GM23338 (cell line): Measurements from ENCODE around the gene TMEFF1. TPM values are rescaled to one million over a fixed set of nuclear protein-coding genes. Genes with fewer than 3 reads are reported as not detected.

Experiments
- ATAC-seq: fragments of 200-7000 bp; cut with Tn5 transposase; 3 replicates; pipeline ENCODE4 v1.9.1; 2020
- DNase-seq: peaks from one replicate; pipeline ENCODE4 v3.0.0-alpha.2; 2015; ENCODE audit warnings: low spot score
- H2AFZ ChIP-seq: fragments of 200-600 bp; sonication (generic); 2 replicates; pipeline ENCODE4 v1.8.0; 2016; ENCODE audit warnings: antibody characterized with exemption, mild to moderate bottlenecking, moderate library complexity
- H3F3A ChIP-seq: fragments of 200-600 bp; sonication (generic); replicated peaks from 2 replicates; pipeline ENCODE4 v1.8.0; 2017; ENCODE audit warnings: antibody characterized with exemption, mixed run types, low read depth
- H3K27ac ChIP-seq: fragments of 200-600 bp; sonication (generic); 2 replicates; pipeline ENCODE4 v1.6.1; 2016; ENCODE audit warnings: low read depth
- H3K27me3 ChIP-seq: fragments of 200-600 bp; sonication (generic); 2 replicates; pipeline ENCODE4 v1.8.0; 2016; ENCODE audit warnings: mild to moderate bottlenecking, mixed run types, moderate library complexity; ENCODE audit not compliant: insufficient read depth
- H3K36me3 ChIP-seq: fragments of 200-600 bp; sonication (generic); 2 replicates; pipeline ENCODE4 v1.8.0; 2016; ENCODE audit warnings: mild to moderate bottlenecking; ENCODE audit not compliant: insufficient read depth
- H3K4me1 ChIP-seq: fragments of 200-600 bp; sonication (generic); 2 replicates; pipeline ENCODE4 v1.8.0; 2016; ENCODE audit warnings: mild to moderate bottlenecking, moderate library complexity; ENCODE audit not compliant: insufficient read depth
- H3K4me2 ChIP-seq: fragments of 200-600 bp; sonication (generic); 2 replicates; pipeline ENCODE4 v1.7.1; 2017; ENCODE audit warnings: mixed run types
- H3K4me3 ChIP-seq: fragments of 200-600 bp; sonication (generic); 2 replicates; pipeline ENCODE4 v1.6.1; 2016; ENCODE audit warnings: mixed run types
- H3K79me2 ChIP-seq: fragments of 200-600 bp; sonication (generic); replicated peaks from 2 replicates; pipeline ENCODE4 v1.8.0; 2017; ENCODE audit warnings: mild to moderate bottlenecking; ENCODE audit not compliant: insufficient read depth
- H3K9me2 ChIP-seq: fragments of 200-600 bp; sonication (generic); 2 replicates; pipeline ENCODE4 v1.8.0; 2017; ENCODE audit not compliant: insufficient read depth
- H4K20me1 ChIP-seq: fragments of 200-600 bp; sonication (generic); replicated peaks from 2 replicates; pipeline ENCODE4 v1.8.0; 2017; ENCODE audit warnings: mild to moderate bottlenecking; ENCODE audit not compliant: insufficient read depth
- H3K27ac Mint-ChIP-seq: 2 replicates; pipeline ENCODE4 v1.8.0; 2020; ENCODE audit warnings: inconsistent platforms, mild to moderate bottlenecking, moderate library complexity, mixed read lengths
- H3K27me3 Mint-ChIP-seq: 3 replicates; pipeline ENCODE4 v1.8.0; 2022; ENCODE audit warnings: low read depth, mild to moderate bottlenecking, moderate library complexity, mixed read lengths, inconsistent platforms; ENCODE audit not compliant: insufficient read depth, poor library complexity
- H3K36me3 Mint-ChIP-seq: 3 replicates; pipeline ENCODE4 v1.8.0; 2021; ENCODE audit warnings: low read depth, mild to moderate bottlenecking, inconsistent platforms, moderate library complexity, mixed read lengths
- H3K4me1 Mint-ChIP-seq: 3 replicates; pipeline ENCODE4 v1.8.0; 2020; ENCODE audit warnings: mild to moderate bottlenecking, inconsistent platforms, mixed read lengths
- H3K4me3 Mint-ChIP-seq: 3 replicates; pipeline ENCODE4 v1.8.0; 2021; ENCODE audit warnings: moderate library complexity, mild to moderate bottlenecking, inconsistent platforms, mixed read lengths
- H3K9me3 Mint-ChIP-seq: 3 replicates; pipeline ENCODE4 v1.8.0; 2020; ENCODE audit warnings: moderate library complexity, mild to moderate bottlenecking, inconsistent platforms, mixed read lengths
- CREB1 ChIP-seq: fragments of 250-450 bp; sonication (Bioruptor Pico); IDR thresholded peaks from 2 replicates; pipeline ENCODE4 v1.5.0; 2020; ENCODE audit warnings: low read depth, mild to moderate bottlenecking, moderate library complexity
- EZH2phosphoT487 ChIP-seq: fragments of 200-600 bp; sonication (generic); IDR thresholded peaks from one replicate; pipeline ENCODE4 v1.8.1; 2018; ENCODE audit warnings: antibody characterized with exemption; ENCODE audit not compliant: unreplicated experiment
- JUNB ChIP-seq: IDR thresholded peaks from one replicate; pipeline ENCODE4 v1.6.1; 2016; ENCODE audit warnings: antibody characterized with exemption; ENCODE audit not compliant: unreplicated experiment
- NANOG ChIP-seq: IDR thresholded peaks from 2 replicates; pipeline ENCODE4 v1.6.1; 2016; ENCODE audit warnings: antibody characterized with exemption, borderline replicate concordance
- POLR2AphosphoS5 ChIP-seq: IDR thresholded peaks from 2 replicates; pipeline ENCODE4 v1.6.1; 2016; ENCODE audit warnings: antibody characterized with exemption, low read depth
- STAT1 ChIP-seq: IDR thresholded peaks from one replicate; pipeline ENCODE4 v1.6.1; 2016; ENCODE audit warnings: antibody characterized with exemption; ENCODE audit not compliant: unreplicated experiment
- ZNF331 ChIP-seq: fragments of 250-450 bp; sonication (Bioruptor Pico); IDR thresholded peaks from 2 replicates; pipeline ENCODE4 v1.5.0; 2020; ENCODE audit warnings: low read depth, mild to moderate bottlenecking, moderate library complexity
- polyA plus RNA-seq: library from polyadenylated mRNA; unstranded; fragments of >200 nt; fragmentation: Nextera tagmentation; extraction: Ambion mirVana; gene quantifications from 2 replicates; pipeline ENCODE4 v1.2.1, GENCODE V29; 2016
- total RNA-seq: library from RNA; depleted of rRNA; stranded (reverse); fragments of >200 nt; shearing (Covaris generic); gene quantifications from 2 replicates; pipeline ENCODE4 v1.2.3, GENCODE V29; 2014
- TF ChIP-seq, protein P1 (sequence below): fragments of 250-450 bp; sonication (Bioruptor Pico); IDR thresholded peaks from 2 replicates; pipeline ENCODE4 v1.5.0; 2020; ENCODE audit warnings: mild to moderate bottlenecking, moderate library complexity
- TF ChIP-seq, protein P2 (sequence below): IDR thresholded peaks from one replicate; pipeline ENCODE4 v1.6.1; 2018; ENCODE audit warnings: antibody characterized with exemption; ENCODE audit not compliant: unreplicated experiment
- TF ChIP-seq, protein P3 (sequence below), 2 experiments: fragments of 200-600 bp in 1 of 2; sonication (generic) in 1 of 2; conservative IDR thresholded peaks; 2 replicates each; pipeline versions ENCODE4 v1.5.1 to v1.6.1; 2016 to 2017; ENCODE audit warnings: antibody characterized with exemption in 2 of 2, low read depth in 2 of 2, mild to moderate bottlenecking in 2 of 2, moderate library complexity in 1 of 2

Gene TMEFF1
- total and polyA plus RNA-seq, 2 experiments from 2014 or later: 6.6 to 85.2 TPM

DNA sequence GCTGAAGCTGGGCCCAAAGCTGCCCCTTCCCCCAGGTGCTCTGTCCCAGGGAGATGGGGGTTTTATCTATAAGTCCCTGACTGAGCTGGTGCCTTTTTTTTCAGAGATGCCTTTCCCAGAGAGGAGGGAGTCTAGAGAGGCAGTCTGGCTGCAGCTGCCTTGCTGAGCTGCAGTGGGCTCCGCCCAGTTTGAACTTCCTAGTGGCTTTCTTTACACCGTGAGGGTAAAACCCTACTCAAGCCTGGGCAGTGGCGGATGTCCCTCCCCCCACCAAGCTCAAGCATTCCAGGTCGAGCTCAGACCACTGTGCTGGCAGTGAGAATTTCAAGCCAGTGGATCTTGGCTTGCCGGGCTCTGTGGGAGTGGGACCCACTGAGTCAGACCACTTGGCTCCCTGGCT lies 146.2 kb downstream of the TMEFF1 start:
- Histone ChIP-seq H3K9me2 (peaks cover 3% of the 10 kb centered on the region; the same call in 1 of the 2 replicates), H3F3A (no peaks in the 10 kb centered on the region), H3K79me2 (no peaks in the 10 kb centered on the region), H3K27me3 (no peaks in the 10 kb centered on the region), H3K36me3 (no peaks in the 10 kb centered on the region; the same call in 1 of the 2 replicates), H3K4me3 (no peak overlapping the region), H3K27ac (no peak overlapping the region), H2AFZ (0 out of 2 replicates have a peak overlapping the region, but pooled peaks have one; percentile 52), H3K4me1 (no peaks in the 10 kb centered on the region), H4K20me1 (no peaks in the 10 kb centered on the region), H3K4me2 (no peak overlapping the region)
- Mint-ChIP-seq H3K27me3 (no peaks in the 10 kb centered on the region), H3K9me3 (peaks cover 24% of the 10 kb centered on the region; the same call in 2 of the 3 replicates), H3K36me3 (peaks cover 4% of the 10 kb centered on the region; the same call in 1 of the 3 replicates), H3K4me3 (no peak overlapping the region), H3K27ac (no peak overlapping the region), H3K4me1 (no peaks in the 10 kb centered on the region)
- no peak for TF ChIP-seq ZNF331 (CRISPR knock-in tag)
- TF ChIP-seq, protein P1, sequence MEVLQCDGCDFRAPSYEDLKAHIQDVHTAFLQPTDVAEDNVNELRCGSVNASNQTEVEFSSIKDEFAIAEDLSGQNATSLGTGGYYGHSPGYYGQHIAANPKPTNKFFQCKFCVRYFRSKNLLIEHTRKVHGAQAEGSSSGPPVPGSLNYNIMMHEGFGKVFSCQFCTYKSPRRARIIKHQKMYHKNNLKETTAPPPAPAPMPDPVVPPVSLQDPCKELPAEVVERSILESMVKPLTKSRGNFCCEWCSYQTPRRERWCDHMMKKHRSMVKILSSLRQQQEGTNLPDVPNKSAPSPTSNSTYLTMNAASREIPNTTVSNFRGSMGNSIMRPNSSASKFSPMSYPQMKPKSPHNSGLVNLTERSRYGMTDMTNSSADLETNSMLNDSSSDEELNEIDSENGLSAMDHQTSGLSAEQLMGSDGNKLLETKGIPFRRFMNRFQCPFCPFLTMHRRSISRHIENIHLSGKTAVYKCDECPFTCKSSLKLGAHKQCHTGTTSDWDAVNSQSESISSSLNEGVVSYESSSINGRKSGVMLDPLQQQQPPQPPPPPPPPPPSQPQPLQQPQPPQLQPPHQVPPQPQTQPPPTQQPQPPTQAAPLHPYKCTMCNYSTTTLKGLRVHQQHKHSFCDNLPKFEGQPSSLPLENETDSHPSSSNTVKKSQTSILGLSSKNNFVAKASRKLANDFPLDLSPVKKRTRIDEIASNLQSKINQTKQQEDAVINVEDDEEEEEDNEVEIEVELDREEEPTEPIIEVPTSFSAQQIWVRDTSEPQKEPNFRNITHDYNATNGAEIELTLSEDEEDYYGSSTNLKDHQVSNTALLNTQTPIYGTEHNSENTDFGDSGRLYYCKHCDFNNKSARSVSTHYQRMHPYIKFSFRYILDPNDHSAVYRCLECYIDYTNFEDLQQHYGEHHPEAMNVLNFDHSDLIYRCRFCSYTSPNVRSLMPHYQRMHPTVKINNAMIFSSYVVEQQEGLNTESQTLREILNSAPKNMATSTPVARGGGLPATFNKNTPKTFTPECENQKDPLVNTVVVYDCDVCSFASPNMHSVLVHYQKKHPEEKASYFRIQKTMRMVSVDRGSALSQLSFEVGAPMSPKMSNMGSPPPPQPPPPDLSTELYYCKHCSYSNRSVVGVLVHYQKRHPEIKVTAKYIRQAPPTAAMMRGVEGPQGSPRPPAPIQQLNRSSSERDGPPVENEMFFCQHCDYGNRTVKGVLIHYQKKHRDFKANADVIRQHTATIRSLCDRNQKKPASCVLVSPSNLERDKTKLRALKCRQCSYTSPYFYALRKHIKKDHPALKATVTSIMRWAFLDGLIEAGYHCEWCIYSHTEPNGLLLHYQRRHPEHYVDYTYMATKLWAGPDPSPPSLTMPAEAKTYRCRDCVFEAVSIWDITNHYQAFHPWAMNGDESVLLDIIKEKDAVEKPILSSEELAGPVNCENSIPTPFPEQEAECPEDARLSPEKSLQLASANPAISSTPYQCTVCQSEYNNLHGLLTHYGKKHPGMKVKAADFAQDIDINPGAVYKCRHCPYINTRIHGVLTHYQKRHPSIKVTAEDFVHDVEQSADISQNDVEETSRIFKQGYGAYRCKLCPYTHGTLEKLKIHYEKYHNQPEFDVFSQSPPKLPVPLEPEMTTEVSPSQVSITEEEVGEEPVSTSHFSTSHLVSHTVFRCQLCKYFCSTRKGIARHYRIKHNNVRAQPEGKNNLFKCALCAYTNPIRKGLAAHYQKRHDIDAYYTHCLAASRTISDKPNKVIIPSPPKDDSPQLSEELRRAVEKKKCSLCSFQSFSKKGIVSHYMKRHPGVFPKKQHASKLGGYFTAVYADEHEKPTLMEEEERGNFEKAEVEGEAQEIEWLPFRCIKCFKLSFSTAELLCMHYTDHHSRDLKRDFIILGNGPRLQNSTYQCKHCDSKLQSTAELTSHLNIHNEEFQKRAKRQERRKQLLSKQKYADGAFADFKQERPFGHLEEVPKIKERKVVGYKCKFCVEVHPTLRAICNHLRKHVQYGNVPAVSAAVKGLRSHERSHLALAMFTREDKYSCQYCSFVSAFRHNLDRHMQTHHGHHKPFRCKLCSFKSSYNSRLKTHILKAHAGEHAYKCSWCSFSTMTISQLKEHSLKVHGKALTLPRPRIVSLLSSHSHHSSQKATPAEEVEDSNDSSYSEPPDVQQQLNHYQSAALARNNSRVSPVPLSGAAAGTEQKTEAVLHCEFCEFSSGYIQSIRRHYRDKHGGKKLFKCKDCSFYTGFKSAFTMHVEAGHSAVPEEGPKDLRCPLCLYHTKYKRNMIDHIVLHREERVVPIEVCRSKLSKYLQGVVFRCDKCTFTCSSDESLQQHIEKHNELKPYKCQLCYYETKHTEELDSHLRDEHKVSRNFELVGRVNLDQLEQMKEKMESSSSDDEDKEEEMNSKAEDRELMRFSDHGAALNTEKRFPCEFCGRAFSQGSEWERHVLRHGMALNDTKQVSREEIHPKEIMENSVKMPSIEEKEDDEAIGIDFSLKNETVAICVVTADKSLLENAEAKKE: no peak
- TF ChIP-seq, protein P2, sequence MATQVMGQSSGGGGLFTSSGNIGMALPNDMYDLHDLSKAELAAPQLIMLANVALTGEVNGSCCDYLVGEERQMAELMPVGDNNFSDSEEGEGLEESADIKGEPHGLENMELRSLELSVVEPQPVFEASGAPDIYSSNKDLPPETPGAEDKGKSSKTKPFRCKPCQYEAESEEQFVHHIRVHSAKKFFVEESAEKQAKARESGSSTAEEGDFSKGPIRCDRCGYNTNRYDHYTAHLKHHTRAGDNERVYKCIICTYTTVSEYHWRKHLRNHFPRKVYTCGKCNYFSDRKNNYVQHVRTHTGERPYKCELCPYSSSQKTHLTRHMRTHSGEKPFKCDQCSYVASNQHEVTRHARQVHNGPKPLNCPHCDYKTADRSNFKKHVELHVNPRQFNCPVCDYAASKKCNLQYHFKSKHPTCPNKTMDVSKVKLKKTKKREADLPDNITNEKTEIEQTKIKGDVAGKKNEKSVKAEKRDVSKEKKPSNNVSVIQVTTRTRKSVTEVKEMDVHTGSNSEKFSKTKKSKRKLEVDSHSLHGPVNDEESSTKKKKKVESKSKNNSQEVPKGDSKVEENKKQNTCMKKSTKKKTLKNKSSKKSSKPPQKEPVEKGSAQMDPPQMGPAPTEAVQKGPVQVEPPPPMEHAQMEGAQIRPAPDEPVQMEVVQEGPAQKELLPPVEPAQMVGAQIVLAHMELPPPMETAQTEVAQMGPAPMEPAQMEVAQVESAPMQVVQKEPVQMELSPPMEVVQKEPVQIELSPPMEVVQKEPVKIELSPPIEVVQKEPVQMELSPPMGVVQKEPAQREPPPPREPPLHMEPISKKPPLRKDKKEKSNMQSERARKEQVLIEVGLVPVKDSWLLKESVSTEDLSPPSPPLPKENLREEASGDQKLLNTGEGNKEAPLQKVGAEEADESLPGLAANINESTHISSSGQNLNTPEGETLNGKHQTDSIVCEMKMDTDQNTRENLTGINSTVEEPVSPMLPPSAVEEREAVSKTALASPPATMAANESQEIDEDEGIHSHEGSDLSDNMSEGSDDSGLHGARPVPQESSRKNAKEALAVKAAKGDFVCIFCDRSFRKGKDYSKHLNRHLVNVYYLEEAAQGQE: no peak
- no peak for TF ChIP-seq POLR2AphosphoS5
- TF ChIP-seq CREB1: no peak
- no peak for TF ChIP-seq STAT1
- TF ChIP-seq EZH2phosphoT487: no peak
- TF ChIP-seq NANOG: no peak
- TF ChIP-seq, protein P3, sequence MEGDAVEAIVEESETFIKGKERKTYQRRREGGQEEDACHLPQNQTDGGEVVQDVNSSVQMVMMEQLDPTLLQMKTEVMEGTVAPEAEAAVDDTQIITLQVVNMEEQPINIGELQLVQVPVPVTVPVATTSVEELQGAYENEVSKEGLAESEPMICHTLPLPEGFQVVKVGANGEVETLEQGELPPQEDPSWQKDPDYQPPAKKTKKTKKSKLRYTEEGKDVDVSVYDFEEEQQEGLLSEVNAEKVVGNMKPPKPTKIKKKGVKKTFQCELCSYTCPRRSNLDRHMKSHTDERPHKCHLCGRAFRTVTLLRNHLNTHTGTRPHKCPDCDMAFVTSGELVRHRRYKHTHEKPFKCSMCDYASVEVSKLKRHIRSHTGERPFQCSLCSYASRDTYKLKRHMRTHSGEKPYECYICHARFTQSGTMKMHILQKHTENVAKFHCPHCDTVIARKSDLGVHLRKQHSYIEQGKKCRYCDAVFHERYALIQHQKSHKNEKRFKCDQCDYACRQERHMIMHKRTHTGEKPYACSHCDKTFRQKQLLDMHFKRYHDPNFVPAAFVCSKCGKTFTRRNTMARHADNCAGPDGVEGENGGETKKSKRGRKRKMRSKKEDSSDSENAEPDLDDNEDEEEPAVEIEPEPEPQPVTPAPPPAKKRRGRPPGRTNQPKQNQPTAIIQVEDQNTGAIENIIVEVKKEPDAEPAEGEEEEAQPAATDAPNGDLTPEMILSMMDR (conservative IDR thresholded peaks at IDR 0.05; ENCODE audit: low read depth in 2 of 2): no peak
- TF ChIP-seq JUNB: no peak
- ATAC-seq (peak; percentile 81), DNase-seq (peak; percentile 47)
